HK-2 (cell line): ENCODE results near the gene MBD5.

Source experiments
- DNase-seq: peaks from one replicate; pipeline ENCODE4 v3.0.0-alpha.2; 2018; ENCODE audit not compliant: unreplicated experiment

MBD5 gene

GRCh38 chr2:148302526-148302925 is 281.6 kb downstream of the MBD5 start:
- DNase-seq = no peak

DNA sequence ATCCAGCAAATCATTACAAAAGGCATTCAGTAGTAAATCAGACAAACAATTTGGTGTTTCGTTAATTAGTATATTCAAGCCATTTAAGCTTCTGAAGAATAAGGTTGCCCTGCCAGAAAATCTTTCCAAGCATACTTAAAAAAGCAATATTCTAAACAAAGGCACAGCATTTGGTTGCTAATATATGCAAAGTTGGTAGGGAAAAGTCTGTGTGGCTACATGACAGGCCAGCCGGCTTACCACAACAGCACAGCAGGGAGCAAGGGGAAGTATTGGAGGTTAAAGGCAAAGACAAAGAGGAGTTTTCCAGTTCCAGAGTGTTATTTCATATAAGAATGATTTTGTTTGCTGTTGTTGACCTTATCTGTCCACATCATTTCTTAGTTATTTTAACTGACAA is 282.3 kb downstream of the MBD5 start:
- DNase-seq = no peak

DNA sequence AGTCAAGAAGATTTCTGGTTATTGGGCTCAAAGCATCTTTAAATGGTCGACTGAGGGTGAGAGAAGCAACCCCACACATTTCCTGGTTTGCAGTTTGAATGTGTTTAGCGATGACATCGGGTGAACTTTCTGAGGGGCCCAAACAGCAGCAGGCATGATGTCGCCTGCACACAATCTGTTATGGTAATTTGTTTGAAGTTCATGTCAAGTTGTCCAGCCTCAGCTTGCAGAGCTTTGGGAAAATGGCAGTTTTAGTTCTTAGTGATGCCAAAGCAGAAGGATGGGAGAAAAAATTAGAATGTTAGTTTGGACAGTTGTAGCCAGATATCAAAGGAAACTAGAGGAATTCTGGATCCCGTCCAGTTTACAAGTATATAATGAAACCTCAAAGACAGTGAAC is 284.6 kb downstream of the MBD5 start:
- DNase-seq = no peak

GRCh38 chr2:148306027-148306426 is 285.1 kb downstream of the MBD5 start:
- no peak for DNase-seq

- DNase-seq = no peak
These were observed 296.7 kb downstream of the MBD5 start for GRCh38 chr2:148317598-148317997.

GRCh38 chr2:148338541-148338940 is 317.6 kb downstream of the MBD5 start:
- no peak for DNase-seq

DNA sequence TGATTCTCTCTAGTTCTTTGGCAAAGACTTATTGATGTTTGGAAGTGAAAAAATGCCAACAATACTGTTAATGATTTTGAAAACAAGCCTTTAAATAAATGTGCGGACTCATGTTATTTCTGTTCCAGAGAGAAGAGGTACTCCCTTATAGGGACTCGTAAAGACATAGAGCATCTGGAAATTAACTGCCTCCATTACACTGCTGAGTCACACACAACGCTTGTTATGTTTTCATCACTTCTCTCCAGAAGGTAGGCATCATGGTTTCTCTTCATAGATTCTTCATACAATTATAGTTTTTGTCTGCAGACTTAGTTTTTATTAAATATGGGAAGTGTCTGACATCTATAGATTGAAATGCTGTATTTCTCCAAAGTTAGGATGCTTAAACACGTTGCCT is 321.2 kb downstream of the MBD5 start:
- no peak for DNase-seq

GRCh38 chr2:148350199-148350598 is 329.3 kb downstream of the MBD5 start:
- DNase-seq = no peak

DNA sequence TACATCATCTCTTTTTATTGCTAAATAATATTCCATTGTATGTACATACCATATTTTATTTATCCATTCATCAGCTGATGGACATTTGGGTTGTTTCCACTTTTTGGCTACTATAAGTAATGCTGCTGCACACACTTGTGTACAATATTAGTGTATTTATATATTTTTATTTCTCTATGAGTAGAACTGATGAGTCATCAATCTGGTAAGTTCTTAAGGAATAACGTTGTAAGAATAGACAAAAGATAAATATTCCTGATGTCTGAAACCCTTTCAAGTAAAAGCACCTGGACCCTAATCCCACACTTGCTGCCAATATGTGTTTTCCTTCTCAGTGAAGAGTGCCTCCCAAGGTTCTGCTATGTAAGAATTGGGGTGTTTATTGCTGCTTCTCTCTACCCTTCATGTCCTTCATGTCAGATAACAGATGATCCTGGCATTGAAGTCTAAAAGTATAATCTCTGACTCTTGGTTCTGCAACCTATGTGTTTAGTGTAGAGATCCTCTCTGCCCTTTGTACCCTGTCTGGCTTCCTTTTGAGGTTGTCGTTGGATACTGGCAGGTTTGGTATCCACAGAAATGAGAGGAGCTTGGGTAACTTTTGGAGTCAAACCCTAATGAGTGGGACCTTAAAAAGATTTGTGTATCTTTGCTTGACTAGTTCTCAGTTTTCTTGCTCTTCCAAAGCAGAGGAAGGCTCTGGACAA is 330.7 kb downstream of the MBD5 start:
- no peak for DNase-seq

GRCh38 chr2:148358375-148358774 is 337.5 kb downstream of the MBD5 start:
- no peak for DNase-seq

DNA sequence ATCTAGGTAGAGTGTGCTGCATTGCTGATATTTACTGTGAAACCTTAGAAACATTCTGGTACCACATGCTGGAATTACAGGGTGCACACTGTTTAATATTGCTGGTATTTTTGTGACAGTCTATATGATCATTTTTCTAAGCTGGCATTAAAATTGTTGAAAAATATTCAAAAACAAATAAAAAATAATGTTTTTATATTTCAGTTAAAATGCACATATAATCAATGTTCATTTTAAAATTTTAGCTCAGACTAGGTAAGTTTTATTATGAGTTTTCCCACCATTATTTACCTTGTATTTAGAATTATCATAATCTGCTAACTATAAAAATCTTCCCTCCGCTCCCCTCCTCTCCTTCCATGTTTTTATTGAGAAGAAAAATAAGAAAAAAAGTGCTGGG is 339.8 kb downstream of the MBD5 start:
- no peak for DNase-seq

- DNase-seq = no peak
These were observed 341.4 kb downstream of the MBD5 start for GRCh38 chr2:148362144-148362796.

GRCh38 chr2:148375214-148375613 is 354.3 kb downstream of the MBD5 start:
- DNase-seq = no peak

DNA sequence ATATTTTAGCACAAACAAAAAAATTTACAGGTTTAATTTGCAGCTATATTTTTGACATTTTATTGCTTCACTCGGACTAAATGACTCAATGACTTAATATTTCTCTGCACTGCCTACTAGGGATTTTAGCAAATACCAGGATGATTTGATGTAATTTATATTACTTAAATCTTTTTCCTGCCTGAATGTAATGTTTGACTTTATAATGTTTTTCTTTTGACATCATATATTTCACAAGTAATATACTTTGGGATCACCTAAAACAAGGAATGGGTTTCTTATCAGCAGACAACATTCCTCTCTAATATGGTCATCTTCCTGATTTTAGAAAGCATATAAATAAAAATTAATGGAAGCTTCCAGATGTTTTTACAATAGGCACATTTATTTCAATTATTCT is 370.4 kb downstream of the MBD5 start:
- DNase-seq = no peak

- no peak for DNase-seq
These were observed 381.9 kb downstream of the MBD5 start for GRCh38 chr2:148402786-148403185.

GRCh38 chr2:148410899-148411298 is 390.0 kb downstream of the MBD5 start:
- no peak for DNase-seq

DNA sequence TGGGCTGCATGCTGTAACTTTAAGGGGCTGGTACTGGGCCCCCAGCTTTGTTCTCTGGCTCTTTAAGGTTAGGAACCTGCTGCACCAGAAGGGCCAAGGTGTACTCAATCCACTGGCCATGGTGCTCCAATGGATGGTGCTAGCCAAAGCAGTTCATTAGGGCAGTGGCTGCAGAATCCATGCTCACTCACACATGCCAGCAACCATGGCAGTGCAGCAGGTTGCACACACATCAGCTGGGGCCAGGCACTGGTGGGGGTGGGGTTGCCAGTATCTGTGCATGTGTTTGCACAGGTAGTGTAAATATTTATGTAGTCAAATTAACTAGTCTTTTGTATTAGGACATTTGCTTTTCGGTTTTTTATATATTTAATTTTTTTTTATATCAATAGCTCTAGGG is 395.4 kb downstream of the MBD5 start:
- no peak for DNase-seq

GRCh38 chr2:148430101-148430500 is 409.2 kb downstream of the MBD5 start:
- DNase-seq = no peak

- DNase-seq = no peak
These were observed 427.0 kb downstream of the MBD5 start for GRCh38 chr2:148447877-148448276.

DNA sequence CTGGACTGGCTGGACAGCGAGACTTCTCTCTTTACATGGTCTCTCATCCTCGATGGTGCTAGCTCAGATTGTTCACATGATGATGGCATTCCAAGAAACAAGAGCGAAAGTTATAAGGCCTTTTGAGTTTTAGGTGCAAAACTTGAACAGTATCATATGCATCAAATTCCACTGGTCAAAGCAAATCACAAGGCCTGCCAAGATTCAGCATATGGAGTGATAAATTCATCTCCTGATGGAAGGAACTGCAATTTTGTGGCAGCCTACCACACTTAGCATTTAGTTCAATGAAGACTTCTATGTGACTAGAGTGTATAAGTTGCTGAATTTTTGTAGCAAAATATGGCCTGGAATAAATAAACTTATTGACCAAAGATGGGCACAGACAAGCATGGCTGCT is 429.6 kb downstream of the MBD5 start:
- DNase-seq = no peak

DNA sequence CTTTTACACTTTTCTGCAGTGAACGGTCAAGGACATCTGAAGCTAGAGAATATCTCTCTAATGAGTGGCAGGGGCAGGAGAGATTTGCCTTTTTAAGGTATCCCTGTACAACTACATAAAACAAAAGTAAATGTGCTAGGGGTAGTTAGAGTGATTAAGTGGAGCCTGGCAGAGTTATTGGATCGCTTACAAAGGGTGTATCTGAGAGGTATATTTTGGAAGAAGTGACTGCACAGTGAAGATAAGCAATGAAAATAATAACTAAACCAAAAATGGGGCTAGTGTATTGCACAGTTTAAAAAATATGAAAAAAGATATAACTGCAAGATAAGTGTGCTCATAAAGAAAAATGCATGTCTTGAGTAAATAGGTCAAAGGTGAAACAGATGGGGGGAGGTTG is 430.2 kb downstream of the MBD5 start:
- DNase-seq = no peak

GRCh38 chr2:148455791-148456190 is 434.9 kb downstream of the MBD5 start:
- no peak for DNase-seq

GRCh38 chr2:148458171-148458570 is 437.3 kb downstream of the MBD5 start:
- no peak for DNase-seq

- no peak for DNase-seq
These were observed 438.5 kb downstream of the MBD5 start for GRCh38 chr2:148459377-148459778.
